ENCODE results near the gene ANKRD18B.
"Not testable (repeated sequence)": the region's sequence is repeated elsewhere in the genome, so short reads cannot be mapped to it uniquely, and the experiment has no call there.

Gene ANKRD18B

DNA sequence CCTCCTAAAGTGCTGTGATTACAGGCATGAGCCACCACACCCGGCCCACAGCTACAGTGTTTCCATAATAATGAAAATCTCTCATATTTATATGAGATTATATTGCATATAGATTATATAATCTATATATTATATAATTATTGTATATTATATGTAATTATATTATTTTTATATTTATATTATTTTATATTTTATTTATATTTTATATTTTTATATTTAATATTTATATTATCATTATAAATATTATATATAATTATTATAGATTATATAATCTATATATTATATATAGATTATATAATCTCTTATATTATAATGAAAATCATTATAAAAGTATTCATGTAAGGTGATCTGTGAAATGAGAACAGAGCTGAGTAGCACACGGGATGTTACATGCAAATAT lies 11.5 kb downstream of the ANKRD18B start:
- DNase-seq, result no peak

DNA sequence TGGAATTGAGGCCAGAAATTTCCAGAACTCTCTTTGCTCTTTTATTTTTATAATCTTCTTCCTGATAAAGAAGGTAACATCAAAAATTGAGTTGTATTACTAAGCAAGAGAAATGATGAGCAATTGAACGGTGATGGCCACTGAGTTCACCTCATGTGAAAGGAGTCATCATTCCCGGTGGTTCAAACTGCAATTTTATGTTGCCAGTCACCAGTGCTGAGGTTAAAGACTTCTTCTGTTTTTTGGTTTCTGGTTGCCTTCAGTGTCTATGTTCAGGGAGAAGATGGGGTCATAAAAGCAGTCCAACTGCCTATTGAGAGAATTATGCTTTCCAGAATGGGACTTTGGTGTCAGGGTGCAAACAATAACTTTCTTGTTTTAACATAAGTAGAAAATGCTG lies 19.4 kb downstream of the ANKRD18B start:
- DNase-seq, result not testable (repeated sequence)

DNA sequence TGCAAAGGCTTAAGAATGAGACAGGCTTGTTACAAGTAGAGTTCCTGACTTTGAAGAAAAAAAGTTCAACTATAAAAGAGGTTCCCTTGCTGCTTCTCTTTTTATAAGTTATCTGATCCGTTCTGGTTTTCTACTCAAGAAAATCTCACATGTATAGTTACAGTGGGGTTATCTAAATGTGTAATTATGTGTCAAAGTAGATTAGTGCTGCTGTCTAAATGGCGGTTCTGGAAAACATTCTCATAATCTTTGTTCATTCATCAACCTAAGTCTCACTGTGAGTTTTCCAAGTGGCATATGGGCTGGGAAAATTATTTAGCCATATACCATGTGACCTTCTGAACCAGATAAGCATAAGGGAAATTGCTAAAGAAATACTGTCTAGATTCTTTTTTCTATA lies 21.7 kb downstream of the ANKRD18B start:
- DNase-seq, result not testable (repeated sequence)

DNA sequence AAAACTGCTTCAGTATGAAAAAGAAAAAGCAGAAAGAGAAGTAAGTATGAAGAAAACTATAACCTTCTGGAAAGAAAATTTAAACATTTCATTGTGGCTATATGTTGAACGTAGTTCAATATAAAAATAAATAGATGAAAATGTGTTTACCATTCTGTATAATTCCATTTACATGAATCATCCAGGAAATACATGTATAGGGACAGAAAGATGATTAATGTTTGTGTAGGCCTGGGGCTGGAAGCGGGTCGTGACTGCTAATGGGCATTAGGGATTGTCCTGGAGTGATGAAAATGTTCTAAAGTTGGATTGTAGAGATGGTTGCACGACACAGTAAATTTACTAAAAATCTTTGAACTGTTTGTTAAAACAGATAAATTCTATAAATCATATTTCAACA lies 24.8 kb downstream of the ANKRD18B start:
- not testable (repeated sequence) for DNase-seq

DNA sequence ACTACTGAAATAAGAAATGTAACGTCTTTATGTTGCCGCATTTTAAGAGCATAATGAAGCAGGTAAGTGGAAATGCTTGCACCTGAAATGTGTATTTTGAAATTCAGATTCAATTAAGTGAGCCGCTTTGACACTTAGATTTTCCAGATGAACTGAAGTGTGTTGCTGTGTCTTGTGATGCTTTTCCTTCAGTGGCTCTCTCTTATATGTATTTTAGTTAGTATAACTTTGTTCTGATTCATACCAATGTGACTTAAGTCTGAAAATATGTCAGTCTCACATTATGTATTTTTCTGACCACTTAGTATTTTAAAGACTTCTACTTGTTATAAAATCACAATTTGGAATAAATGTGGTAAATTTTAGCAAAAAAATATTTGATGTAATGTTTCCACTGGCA lies 25.4 kb downstream of the ANKRD18B start:
- not testable (repeated sequence) for DNase-seq

DNA sequence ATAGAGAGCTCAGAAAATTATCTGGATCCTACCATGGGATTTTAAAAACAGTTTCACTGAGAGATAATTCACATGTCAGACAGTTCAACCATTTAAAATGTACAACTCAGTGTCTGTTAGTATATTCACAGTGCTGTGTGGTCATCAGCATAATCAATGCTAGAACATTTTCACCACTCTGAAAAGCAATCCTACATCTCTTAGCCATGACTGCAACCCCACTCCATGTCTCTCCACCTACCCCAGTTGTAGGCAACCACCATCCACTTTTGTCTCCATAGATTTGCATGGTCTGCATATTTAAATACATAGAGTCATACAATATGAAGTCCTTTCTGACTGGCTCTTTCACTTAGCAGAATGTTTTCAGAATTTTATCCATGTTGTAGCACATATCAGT lies 27.1 kb downstream of the ANKRD18B start:
- not testable (repeated sequence) for DNase-seq

DNA sequence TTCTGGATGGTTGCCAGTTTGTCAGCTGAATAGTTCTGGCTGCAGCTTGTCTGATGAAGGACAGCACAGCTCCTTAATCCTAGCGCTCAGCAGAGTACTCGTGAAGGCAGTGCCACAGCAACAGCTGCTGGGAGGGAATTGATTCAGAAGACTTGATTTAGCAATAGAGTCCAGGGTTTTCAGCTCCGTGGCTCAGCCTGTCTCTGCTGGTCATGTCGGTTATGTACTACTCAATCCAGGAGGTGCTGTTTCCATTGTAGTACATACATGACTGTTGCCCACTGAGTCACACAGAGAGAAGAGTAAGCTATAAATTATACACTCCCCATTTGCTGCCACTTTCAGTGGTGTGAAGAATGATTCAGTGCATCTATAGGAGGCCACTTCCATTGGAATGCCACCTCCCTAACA lies 28.3 kb downstream of the ANKRD18B start:
- not testable (repeated sequence) for DNase-seq

DNA sequence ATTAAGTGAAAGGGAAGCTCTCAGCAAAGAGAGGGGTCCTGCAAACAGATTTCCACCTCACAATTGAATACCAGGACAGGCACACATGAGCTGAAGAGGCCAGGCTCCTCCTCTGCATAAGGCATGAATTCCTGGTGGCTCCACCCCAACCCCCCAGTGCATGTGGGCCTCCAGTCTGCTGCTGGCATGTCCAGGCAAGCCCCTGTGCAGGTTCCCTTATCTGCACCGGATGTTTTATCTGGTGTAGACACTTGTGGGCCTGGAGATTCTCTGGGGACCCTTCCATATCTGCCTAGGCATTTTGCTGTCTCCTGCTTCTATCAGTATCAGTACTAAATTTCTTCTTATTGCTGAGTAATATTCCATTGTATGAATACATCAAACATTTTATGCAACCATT lies 36.2 kb downstream of the ANKRD18B start:
- DNase-seq, result not testable (repeated sequence)

DNA sequence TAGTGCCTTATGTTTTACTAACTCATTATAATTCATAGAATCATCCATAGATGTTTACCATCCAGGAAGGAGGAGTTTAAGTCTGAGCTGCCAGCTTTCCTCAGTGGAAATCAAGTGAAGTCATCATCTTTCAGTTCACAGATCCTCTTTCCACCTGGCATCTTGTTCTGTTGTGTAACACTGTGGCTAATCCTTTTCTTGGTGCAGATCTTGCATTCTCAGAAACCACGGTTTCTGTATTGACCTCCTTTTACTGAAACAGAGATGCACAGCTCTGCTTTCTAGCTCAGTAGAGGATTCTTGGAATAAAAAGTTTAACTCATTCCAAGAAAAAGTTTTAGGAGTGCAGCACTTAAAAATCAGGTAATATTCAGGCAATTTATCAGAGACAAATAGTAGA lies 38.1 kb downstream of the ANKRD18B start:
- not testable (repeated sequence) for DNase-seq

DNA sequence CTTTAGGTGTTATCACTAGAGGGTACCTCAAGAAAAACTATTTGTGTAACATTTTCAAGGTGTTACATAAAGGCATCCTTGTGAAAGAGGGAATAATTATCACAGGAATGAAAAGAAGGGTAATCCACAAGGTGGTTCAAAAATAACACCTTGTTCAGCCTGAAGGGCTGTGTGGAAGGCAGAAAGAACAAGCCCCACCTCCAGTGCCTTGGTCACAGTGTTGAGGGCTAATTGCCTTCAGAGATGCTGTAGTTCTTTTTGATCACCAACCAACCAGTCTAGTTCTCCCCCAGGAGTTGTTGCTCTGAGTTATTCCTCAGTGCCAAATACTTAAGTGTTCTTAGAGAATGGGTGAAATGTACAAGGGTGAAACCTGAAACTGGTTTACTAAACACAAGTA lies 43.7 kb downstream of the ANKRD18B start:
- not testable (repeated sequence) for DNase-seq

DNA sequence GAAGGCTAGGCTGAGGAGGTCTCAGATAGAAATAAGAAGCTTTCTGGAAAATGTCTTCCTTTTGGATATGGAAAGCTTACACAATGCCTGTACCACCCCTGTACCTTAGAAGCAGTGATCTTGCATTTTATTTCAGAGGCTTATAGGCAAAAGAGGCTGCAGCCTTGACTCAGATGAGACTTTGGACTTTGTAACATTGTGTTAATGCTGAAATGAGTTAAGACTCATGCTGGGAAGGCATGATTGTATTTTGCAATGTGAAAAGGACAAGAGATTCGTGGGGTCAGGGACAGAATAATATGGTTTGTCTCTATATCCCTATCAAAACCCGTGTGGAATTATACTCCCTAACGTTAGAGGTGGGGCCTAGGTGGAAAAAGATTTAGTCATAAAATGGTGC lies 53.7 kb downstream of the ANKRD18B start:
- DNase-seq, result not testable (repeated sequence)

DNA sequence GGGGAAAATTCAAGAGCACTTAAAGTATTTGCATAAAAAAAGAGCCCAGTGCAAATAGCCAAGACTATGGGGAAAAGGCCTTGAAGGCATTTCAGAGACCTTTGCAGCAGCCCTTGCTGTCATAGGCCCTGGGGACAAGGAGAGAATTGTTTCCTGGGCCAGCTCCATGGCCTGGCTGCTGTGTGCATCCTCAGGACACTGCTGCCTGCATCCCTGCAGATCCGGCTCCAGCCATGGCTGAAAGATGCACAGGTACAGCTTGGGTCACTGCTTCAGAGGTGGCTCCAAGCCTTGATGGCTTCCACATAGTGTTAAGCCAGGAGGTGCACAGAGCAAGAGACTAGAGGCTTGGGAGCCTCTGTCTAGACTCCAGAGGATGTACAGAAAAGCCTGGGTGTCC lies 55.9 kb downstream of the ANKRD18B start:
- DNase-seq, result not testable (repeated sequence)

DNA sequence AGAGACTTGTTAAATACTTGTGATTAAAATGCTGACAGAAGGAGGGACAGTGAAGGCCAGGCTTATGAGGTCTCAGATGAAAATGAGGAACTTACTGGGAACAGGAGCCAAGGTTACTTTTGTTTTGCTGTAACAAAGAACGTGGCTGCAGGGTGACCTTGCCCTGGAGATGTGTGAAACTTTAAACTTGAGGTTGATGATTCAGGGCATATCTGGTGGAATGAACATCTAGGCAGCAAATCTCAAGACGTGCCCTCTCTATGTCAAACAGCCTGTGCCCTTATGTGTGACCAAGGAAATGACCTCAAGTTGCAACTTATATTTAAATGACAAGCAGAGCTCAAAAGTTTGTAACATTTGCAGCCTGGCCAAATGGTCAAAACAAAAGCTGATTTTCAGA lies 58.6 kb downstream of the ANKRD18B start:
- not testable (repeated sequence) for DNase-seq

DNA sequence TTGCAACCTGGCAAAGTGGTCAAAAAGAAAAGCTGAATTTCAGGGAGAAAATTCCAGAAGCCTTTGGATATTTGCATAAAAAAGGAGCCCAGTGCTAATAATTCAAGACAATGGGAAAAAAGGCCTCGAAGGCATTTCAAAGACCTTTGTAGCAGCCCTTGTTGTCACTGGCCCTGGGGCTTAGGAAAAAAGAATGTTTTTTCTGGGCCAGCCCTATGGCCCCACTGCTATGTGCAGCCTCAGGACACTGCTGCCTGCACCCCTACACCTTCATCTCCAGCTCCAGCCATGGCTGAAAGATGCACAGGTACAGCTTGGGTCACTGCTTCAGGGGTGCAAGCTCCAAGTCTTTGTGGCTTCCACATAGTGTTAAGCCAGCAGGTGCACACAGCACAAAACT lies 62.1 kb downstream of the ANKRD18B start:
- DNase-seq, result not testable (repeated sequence)

DNA sequence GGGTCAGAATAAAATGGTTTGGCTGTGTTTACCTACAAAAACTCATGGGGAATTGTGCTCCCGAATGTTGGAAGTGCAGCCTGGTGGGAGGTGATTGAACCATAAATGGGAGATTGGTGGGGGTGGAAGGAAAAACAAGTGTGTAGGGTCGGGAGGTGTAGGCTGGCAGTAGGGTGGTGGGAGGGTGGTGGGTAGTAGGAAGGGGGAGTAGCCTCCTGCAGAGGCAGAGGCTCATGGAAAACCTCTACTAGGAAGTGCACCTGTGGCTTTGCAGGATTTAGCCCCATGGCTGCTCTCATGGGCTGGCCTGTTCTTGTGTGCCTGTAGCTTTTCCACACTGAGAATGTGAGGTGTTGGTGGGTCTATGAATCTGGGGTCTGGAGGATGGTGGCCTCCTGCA lies 63.7 kb downstream of the ANKRD18B start:
- not testable (repeated sequence) for DNase-seq

DNA sequence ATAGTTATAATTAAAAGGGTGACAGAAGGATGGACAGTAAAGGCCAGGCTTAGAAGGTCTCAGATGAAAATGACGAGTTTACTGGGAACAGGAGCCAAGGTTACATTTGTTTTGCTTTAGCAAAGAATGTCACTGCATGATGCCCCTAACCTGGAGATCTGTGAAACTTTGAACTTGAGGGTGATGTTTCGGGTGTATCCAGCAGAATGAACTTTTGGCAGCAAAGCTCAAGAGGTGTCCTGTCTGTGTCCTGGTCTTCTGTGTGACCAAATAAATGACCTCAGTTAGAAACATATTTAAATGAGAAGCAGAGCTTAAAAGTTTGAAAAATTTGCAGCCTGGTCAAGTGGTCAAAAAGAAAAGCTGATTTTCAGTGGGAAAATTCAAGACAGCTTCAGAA lies 64.8 kb downstream of the ANKRD18B start:
- not testable (repeated sequence) for DNase-seq

DNA sequence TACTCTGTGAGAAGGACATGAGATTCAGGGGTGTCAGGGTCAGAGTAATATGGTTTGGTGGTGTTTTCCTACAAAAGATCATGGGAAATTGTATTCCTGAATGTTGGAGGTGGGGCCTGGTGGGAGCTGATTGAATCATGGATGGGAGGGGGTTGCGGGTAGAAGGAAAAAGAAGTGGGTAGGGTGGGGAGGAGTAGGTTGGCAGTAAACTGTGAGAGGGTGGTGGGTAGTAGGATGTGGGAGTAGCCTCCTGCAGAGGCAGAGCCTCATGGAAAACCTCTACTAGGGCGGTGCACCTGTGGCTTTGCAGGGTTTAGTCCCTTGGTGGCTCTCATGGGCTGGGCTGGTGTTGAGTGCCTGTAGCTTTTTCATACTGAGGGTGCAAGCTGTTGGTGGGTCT lies 66.8 kb downstream of the ANKRD18B start:
- not testable (repeated sequence) for DNase-seq

DNA sequence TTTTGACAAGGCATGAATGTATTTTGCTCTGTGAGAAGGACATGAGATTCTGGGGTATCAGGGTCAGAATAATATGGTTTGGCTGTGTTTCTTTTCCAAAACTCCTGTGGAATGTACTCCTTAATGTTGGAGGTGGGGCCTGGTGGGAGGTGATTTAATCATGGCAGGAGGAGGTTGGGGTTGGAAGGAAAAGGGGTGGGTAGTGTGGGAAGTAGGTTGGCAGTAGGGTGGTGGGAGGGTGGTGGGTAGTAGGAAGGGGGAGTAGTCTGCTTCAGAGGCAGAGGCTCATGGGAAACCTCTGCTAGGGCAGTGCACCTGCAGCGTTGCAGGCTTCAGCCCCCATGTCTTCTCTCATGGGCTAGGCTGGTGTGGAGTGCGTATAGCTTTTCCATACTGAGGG lies 72.9 kb downstream of the ANKRD18B start:
- not testable (repeated sequence) for DNase-seq

DNA sequence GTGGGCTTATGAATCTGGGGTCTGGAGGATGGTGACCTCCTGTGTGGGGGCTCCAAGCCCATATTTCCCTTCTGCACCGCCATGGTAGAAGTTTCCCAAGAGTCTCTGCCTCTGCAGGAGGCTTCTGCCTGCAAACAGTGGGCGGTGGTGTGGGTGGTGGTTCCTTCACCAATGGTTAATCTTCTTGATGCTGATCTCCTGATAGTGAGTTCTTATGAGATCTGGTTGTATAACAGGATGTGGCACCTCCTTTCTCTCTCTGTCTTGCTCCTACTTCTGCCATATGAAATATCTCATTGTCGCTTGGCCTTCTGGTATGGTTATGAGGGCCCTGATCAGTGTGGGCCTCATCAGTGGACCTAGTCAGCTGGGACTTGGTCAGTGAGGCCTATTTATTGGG lies 73.3 kb downstream of the ANKRD18B start:
- DNase-seq, result not testable (repeated sequence)

DNA sequence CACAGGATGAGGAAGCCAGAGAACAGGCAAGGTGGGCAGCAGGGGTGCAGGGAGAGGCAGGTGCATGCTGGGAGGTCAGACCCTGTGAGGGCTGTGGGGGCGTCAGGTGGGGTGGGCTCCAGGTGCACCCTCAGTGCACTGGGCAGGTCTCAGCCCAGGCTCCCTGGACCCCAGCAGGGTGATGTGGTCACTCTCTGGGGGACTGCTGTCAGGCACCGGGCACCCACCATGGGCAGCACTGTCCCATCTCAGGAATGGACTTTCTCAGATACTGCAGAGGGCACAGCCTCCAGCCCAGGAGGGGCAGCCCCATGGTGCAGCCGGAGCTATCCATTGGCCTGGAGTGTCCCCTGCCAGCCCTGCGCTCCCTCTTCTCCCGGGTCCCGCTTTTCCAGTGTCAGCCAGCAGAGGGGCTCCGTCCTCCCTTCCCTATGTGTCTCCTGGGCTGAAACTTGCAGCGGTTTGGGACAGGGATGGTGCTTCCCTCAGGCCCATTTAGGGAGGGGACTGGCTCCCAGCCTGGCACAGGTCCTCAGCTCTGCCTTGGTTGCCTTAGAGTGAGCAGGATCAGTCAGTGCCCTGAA lies 74.8 kb downstream of the ANKRD18B start:
- not testable (repeated sequence) for DNase-seq

DNA sequence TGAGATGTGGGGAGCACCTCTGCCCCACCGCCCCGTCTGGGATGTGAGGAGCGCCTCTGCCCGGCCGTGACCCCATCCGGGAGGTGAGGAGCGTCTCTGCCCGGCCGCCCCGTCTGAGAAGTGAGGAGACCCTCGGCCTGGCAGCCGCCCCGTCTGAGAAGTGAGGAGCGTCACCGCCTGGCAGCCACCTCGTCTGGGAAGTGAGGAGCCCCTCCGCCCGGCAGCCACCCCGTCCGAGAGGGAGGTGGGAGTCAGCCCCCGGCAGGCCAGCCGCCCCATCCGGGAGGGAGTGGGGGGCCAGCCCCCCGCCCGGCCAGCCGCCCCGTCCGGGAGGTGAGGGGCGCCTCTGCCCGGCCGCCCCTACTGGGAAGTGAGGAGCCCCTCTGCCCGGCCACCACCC lies 76.9 kb downstream of the ANKRD18B start:
- not testable (repeated sequence) for DNase-seq

DNA sequence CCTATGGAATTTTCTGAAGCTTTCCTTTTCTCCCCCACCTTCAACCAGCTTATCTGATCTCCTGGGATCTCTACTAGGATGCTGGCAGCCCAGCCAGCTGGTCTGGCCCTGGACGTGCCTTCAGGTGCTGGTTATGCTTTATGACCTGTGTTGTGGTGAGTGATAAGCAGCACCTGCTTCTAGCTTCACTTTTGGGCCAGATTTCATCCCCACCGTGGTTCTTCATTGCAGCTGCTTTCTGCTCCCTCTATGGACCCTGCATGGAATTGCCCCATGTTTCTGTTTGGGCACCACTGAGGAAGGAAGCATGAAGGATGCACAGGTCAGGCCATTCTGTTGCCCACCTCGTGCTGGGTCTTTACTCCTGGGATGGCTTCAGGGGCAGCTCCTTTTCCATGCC lies 80.2 kb downstream of the ANKRD18B start:
- not testable (repeated sequence) for DNase-seq

DNA sequence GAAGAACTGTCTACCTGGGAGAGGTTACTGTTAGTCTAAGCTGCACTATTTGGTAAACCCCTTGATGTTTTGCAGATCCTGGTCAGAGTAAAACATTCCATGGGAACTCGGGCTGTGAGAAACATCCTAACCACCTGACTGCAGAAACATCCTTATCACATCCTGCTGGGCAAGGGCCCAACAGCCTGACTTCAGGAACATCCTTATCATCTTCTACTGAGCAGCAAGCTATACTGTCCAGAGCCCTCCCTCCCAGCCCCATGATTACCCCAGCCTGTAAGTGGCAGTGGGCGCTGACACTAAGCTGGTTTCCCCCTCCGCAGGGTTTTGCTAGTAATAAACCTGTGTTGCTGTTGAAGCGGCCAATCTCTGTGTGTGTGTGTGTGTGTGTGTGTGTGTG lies 80.9 kb downstream of the ANKRD18B start:
- not testable (repeated sequence) for DNase-seq

DNA sequence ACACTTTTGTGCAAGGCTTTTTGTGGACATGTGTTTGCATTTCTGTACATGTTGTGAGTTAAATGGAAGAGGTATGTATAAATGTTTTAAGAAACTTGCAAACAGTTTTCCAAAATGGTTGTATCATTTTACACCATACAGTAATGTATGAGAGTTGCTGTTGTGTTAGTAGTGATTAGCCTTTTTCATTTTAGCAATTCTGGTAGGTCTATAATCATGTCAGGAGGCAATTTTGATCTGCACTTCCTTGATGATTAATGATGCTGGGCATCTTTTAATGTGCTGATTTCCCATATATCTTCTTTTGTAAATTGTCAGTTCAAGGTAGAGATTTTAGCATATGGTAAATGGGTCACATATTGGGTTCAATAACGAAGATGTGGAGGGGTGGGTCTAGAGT lies 87.3 kb downstream of the ANKRD18B start:
- no peak for DNase-seq

DNA sequence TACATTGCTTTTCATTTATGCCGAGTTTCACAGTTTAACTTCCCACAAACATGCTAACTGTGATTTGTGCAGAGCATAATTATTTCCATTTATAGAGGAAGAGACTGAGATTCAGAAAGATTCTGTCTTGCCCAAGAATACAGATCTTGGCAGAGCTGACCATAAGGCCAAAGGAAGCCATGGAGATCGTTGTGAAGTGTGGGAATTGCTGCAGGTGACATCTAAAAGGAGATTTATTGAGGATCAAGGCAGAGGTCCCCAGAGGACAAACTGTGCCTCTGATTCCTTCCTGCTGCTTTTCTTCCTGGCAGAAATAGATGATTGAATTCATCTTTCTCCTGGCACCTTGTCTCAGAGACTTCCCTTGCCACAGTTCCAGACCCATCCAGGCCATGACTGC lies 88.4 kb downstream of the ANKRD18B start:
- not testable (repeated sequence) for DNase-seq

Data from cortex of kidney (tissue), 1 donor.